Measurements from ENCODE around the gene PPP2R2C.

PPP2R2C gene

DNA sequence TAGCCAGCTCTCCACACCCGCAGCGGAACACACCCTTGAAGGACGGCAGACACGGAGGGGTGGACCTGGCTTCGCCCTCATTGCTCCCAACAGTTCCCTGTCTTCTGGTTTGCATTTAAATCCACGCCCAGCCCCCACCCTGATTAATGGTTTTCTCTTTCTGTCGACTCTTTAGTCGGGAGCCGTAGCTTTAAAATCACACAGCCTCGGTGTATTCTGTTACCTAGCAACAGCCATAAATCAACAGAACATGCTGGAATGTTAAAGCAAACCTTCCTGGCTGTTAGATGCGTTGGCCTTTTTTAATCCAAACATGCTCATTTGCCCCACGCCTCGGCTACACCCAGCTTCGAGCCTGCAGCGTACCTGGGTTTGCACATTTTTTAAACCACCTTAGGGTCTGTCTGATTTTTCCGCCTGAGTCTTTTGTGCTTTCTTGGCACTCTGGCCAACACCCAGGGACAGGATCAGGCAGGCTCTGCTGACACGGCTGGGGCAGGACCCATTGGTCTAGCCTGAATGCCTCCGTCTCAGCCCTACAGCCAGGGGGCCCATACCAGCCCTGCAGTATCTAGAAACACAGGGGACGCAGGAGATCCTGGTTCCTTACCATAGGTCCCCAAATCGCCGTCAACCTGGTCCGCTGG lies 21.4 kb upstream of the PPP2R2C start:
- no peak for DNase-seq

- DNase-seq, result no peak
Measured at GRCh38 chr4:6492861-6493657, 20.6 kb upstream of the PPP2R2C start.

DNA sequence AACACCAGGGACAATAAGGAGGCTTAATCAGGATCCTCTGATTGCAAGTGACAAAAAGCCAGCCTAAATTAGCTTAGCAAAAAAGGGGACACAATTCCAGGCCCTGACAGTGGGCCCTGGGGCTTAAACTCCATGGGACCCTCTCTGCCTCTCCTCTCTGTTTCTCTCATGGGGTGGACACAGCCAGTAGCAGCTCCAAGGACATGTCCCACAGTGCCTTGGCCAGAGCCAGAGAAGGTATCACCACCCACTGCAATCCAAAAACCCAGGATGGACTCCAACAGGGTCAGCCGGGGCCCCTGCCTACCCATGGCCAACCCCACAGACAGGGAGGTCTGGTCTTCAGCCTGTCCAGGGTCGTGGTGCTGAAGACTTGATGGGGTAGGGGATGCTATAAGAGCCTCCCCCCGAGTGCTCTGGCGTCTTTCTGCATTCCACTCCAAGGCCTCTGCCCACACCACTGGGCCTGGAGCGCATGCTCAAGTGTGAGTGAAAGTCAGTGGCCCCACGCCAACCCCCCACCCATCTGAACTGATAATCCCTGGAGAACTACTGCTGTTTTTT lies 19.7 kb upstream of the PPP2R2C start:
- DNase-seq, result no peak

DNA sequence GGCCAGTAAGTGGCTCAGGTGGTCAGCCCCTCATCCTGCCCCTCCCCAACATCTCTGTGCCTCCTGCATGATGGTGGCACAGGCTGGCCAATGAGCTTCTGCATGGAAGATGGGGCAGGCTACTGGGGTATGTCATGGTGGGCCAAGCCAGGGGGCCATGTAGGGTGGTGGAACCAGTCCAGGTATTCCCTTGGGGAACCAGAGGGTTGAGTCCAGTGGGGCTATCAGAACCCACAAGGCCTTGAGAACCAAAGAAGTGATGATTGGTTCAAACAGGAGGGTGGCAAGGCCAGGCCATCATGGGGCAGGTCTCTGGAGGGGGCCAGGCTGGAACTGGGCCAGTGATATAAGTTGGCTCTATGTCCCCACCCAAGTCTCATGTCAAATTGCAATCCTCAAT lies 18.8 kb upstream of the PPP2R2C start:
- DNase-seq, result no peak

GRCh38 chr4:6489927-6490326 lies 17.5 kb upstream of the PPP2R2C start:
- no peak for DNase-seq

DNA sequence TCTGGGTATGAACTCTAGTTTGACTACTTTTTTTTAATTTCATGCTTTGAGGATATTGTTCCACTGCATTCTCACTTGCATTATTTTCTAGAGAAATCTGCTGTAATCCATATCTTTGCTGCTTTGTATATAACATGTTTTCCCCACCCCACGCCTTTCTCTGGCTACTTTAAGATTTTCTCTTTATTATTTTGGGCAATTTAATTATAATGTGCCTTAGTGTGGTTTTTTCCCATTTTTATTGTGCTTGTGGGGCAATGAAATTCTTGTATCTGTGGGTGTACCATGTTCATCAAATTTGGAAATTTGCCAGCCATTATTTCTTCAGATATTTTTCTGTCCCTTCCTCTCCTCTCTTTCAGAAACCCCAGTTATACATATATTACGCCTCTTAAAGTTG lies 15.1 kb upstream of the PPP2R2C start:
- no peak for DNase-seq

DNA sequence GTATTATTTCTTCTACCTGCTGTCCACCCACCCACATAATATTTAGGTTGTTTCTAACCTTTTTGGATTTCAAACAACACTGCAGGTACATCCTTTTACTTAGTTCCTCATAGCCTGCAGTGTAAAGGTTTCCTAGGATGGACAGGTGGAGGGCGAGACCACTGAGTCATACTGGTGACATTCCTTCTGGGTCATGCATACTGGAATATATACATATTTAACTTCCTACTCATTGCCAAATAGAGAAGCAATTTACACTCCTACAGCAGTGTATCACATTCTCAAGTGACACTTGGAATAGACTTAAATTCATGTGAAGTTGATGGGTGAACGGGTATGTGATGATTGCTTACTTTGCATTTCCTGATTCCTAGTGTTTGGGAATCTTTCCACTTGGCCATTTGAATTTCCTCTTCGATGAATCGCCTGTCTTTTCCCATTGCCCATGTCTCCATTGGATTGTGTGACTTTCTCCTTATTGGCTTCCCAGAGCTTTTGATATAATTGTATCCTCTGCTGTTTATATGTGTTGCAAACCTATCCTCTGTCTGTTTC lies 8.2 kb upstream of the PPP2R2C start:
- no peak for DNase-seq

DNA sequence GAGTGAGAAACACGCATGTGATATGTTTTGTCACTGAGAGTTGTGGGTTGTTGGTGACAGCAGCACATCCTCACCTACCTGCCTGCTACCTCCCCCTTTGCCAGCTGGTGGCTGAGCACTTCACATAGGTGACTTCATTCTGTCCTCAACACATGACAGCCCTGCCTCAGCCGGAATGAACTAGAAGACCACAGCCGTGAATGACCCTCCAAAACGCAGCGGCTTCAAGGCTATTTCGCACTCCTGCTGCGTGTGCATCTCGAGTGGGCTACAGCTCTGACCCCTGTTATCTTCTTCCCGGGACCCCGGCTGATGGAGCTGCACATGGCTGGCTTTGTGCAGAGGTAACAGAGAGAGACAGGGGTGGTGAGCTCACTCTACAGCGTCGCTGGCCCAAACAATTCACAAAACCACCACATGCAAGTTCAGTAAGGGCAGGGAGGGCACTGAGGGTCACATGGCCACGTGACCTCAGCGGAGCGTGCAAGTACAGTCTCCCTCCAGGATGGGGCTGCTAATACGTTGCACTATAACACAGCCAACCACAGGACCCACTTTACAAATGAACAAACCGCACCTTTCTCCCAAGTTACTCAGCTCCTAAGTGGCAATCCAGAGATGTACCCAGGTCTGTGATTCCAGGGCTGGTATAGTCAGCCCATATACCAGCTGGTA lies 6.3 kb upstream of the PPP2R2C start:
- no peak for DNase-seq

DNA sequence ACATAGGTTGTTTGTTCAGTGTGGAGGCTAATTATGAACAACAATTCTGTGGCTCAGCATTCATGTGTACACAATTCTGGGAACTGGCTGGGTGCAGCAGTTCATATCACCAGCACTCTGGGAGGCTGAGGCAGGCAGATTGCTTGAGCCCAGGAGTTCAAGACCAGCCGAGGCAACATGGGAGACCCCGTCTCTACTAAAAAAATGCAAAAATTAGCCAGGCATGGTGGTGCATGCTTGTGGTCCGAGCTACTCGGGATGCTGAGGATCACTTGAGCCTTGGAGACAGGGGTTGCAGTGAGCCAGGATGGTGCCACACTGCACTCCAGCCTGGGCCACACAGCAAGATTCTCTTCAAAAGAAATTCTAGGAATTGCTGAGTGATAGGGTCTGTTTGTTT lies 4.5 kb upstream of the PPP2R2C start:
- DNase-seq, result no peak

GRCh38 chr4:6475492-6476020 lies 3.1 kb upstream of the PPP2R2C start:
- DNase-seq, result no peak

GRCh38 chr4:6474705-6475457 lies 2.5 kb upstream of the PPP2R2C start:
- DNase-seq, result no peak

DNA sequence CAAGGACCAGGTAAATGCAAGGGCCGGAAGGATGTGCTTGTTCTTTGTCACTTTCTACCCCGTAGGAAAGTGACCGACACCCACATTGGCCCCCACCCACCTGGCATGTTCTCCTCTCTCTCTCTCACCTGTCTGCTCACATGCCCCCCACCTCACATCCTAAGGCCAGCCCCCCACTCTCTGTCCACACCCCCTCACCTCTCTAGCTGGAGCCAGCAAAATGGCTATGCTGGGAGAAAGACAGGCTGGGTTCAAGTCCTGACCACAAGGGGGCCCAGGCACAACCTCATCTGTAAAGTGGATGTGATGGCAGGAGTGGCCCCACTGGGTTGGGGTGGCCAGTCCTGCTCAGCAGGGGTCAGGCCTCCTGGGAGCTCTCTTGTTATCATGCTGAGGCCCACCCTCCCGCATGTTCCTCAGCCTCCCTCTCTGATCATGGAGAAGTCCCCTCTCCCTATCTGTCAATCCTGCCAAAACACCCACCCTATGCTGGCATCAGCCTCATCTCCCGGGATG lies 1.7 kb upstream of the PPP2R2C start:
- DNase-seq, result no peak

DNA sequence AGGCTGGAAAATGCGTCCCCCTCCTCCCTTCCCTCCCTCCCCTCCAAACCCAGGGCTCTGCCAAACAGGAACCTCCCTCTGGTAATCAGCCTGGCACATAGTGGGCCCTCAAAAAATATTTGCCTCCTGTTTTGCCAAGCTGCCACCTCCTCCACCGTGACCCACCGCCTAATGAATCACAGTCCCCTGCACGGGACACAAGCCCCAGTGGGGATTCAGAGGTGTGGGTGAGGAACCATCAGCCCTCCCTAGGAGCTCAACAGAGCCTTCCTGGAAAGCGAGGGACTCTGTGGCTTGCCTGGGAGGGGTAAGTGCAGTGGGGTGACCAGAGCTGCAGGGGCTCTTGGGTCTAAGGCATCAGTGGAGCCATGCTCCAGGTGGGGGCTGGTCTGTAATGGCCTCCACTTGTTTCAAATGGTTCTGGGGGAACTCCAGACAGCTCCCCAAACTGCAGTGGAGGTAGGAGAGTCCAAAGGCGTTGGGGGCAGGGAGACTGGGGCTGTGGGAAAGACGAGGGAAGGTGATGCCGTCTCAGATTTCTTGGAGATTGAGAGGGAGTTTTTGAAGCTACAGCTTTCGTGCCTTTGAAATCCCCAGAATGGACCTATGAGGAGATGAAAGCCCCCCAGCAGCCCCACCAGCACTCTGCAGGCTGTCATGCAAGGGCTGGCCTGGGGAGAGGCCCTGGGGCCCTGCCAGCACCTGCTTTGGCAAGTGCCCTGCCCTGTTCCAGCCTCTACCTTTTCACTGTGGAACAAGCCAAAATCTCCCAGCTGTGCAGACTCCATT lies 1.0 kb upstream of the PPP2R2C start:
- DNase-seq, result no peak

DNA sequence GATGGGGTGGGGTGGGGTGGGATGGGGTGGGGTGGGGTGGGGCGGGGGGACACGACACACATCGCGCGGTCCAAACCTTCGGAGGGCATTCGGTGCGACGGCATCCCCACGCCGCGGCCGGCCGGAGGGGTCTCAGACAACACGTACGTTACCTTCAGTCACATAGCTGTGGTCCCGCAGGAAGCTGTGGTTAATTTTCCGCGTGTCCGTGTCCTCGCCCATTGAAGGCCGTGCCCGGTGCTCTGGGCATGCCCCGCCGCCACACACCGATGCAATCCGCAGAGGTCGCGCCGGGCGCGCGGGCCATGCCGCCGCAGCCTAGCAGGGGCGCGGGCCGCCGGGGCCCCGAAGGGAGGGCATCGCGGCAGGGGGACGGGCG lies 417 bp downstream of the PPP2R2C start:
- no peak for DNase-seq

DNA sequence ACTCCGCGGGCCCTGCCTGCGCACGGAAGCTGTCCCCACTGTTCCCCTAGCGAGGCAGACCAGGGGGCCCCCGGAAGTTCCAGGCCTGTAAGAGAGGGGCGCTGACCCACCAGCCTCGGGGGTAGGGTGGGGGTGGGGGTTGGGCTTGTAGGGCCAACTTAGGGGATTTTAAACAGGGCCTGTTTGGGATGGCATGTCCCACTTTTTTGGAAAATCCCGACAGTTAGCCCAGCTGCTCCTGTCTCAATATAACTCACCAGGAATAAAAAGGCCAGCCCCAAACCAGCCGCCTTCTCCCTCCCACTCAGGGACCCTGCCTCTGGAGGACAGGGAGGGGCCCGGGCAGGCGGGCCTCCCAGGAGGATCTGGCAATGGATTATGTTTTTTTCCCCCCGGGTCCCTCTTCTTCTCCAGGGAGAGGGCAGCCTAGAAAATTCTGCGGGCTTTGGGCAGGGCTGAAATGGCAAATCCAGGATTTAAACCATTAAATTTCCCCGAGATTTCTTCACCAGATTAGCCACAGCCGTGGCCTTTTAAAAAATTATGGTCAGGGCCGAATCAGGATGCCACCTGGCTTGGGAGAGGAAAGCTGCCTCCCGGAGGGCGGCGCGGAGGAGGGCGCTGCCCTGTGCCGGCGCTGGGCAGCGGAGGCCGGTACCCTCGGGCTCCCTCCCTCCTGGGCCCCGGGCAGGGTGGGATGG lies 957 bp downstream of the PPP2R2C start:
- no peak for DNase-seq

DNA sequence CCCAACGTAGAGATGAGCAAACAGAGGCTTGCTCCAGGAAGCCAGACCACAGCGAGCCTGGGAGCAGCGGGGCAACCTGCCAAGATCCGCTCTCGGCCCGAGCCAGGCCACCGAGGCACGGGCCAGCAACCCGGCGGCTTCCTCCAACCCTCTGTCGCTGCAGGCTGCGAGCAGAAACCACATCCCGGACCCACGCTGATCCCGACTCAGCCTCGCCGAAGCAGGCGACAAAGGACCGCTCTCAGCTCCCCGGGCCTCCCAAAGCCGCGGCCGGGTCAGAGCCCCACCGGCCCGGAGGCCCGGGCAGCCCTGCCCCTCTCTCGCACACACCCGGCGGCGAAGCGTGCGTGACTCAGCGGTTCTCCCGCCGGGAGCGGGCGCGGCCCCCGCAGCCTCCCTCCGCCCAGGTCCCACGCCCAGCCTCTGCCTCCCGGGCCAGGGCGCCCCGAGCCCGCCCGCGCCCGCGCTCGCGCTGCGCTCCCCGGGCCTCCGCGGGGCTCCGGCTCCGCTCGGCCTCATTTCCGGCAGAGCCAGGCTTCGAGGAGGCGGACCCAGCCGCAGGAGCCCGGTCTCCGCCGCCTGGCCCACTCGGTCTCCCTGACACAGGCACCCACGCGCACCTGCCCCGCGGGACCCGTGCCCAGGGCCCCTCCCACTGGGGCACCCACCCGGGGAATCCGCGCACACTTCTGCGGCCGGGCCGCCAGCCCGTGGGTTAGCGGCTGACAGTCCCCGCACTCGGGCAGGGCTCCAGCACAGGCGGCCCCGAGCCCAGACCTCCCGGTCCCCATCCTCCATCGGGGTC lies 1.7 kb downstream of the PPP2R2C start:
- no peak for DNase-seq

- DNase-seq, result no peak
Measured at GRCh38 chr4:6469898-6470501, 2.4 kb downstream of the PPP2R2C start.

- no peak for DNase-seq
Measured at GRCh38 chr4:6469144-6469543, 3.3 kb downstream of the PPP2R2C start.

GRCh38 chr4:6468376-6468775 lies 4.0 kb downstream of the PPP2R2C start:
- no peak for DNase-seq
